OCI-LY1 (cell line): ENCODE measurements around the gene PFKP.

ENCODE experiments used
- EZH2 ChIP-seq: fragments of 200-600 bp; sonication (generic), shearing (Covaris generic); IDR thresholded peaks from 2 replicates; pipeline ENCODE4 v1.8.0; 2017; ENCODE audit warnings: borderline replicate concordance, mixed run types, mild to moderate bottlenecking, antibody characterized with exemption, low read length, moderate library complexity, mixed read lengths
- TF ChIP-seq, protein P1 (sequence below): fragments of 200-600 bp; sonication (generic), shearing (Covaris generic); IDR thresholded peaks from 2 replicates; pipeline ENCODE4 v1.5.1; 2017; ENCODE audit warnings: mild to moderate bottlenecking, antibody characterized with exemption, low read length, moderate library complexity, mixed read lengths

DNA sequence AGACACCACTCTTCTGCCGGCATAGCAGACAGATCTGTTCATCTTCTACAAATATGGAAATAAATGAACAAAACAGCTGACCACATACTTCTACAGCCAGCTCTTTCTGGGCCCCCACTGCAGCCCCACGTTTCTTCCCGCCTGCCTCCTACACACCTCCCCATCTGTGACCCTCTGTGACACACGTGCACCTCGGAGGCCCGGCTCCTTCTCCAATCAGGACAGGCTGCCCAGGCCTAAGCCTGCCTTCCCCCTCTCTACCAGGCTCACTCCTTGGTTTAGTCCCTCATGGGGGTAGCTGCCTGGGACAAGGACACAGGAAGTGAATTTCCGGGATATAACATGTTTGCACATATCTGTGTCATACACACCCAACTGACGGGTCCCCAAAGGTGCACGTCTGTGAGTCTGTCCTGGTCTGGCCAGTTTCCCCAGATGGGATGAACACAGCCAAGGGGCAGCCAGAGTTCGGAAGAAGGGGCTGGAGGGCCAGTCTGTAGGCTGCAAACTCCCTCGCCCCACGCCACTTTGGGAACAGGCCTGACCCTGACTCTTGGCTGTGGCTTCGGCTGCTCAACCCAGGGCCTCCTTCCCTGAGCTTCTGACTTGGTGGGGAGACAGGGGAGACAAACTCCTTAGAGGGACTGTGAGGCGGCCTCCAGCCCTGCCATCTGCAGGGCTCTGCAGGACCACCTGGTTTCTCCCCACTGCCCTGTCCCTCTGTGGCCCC, 75.0 kb downstream of the PFKP start:
- TF ChIP-seq, protein P1, sequence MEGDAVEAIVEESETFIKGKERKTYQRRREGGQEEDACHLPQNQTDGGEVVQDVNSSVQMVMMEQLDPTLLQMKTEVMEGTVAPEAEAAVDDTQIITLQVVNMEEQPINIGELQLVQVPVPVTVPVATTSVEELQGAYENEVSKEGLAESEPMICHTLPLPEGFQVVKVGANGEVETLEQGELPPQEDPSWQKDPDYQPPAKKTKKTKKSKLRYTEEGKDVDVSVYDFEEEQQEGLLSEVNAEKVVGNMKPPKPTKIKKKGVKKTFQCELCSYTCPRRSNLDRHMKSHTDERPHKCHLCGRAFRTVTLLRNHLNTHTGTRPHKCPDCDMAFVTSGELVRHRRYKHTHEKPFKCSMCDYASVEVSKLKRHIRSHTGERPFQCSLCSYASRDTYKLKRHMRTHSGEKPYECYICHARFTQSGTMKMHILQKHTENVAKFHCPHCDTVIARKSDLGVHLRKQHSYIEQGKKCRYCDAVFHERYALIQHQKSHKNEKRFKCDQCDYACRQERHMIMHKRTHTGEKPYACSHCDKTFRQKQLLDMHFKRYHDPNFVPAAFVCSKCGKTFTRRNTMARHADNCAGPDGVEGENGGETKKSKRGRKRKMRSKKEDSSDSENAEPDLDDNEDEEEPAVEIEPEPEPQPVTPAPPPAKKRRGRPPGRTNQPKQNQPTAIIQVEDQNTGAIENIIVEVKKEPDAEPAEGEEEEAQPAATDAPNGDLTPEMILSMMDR: no peak
- TF ChIP-seq EZH2: no peak
